Measurements from ENCODE around the gene LRP6. TPM values are rescaled to one million over a fixed set of nuclear protein-coding genes. Genes with fewer than 3 reads are reported as not detected.
A peak's percentile ranks its signal among the peaks of the same experiment; 100 is the strongest.

The LRP6 gene
- total and polyA plus RNA-seq, 11 donors, result 3.7 to 29.6 (median 16.9) TPM

DNA sequence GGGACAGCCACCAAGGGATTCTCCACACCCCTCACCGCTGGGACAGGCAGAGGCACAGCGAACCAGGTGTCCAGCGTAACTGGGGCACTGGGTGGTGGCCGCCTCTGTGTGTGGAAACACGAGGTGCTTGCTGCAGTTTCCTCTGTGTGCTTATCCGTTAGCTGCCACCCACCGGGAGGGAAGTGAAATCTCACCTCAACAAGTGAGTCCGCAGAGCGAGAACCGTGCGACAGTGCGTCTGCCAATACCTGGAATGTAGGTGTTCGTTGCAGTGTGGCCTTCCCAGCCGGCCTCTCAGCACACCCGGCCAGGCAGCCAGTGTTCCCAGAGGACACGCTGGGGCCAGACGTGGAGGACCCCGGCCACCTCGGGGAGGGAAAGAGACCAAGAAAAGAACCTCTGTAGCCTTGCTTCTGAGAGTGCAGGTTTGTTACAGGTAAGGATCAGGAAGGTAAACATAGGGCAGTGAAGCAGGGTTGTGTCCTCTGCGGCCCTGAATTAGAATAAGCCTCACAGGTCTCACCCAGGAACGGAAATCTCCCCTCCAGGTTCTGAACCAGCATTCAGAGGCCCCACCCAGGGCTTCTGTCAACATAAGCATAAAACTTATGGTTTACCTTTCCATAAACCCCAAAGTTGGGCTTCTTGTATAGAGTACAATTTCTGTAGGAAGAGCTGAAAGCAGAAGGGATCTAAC is 194.6 kb downstream of the LRP6 start:
- H3K36me3 ChIP-seq, result no peaks in the 10 kb centered on the region
- H3K9me3 ChIP-seq, result no peaks in the 10 kb centered on the region
- DNase-seq (no peak), ATAC-seq (no peak)
- H3K4me3 ChIP-seq, result peak overlapping the region in 1 of 12 donors; percentile 40
- H3K4me1 ChIP-seq, result peaks cover 0 to 13% (median 0%) of the 10 kb centered on the region in 12 donors
- TF ChIP-seq, protein P1, sequence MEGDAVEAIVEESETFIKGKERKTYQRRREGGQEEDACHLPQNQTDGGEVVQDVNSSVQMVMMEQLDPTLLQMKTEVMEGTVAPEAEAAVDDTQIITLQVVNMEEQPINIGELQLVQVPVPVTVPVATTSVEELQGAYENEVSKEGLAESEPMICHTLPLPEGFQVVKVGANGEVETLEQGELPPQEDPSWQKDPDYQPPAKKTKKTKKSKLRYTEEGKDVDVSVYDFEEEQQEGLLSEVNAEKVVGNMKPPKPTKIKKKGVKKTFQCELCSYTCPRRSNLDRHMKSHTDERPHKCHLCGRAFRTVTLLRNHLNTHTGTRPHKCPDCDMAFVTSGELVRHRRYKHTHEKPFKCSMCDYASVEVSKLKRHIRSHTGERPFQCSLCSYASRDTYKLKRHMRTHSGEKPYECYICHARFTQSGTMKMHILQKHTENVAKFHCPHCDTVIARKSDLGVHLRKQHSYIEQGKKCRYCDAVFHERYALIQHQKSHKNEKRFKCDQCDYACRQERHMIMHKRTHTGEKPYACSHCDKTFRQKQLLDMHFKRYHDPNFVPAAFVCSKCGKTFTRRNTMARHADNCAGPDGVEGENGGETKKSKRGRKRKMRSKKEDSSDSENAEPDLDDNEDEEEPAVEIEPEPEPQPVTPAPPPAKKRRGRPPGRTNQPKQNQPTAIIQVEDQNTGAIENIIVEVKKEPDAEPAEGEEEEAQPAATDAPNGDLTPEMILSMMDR (IDR thresholded peaks at IDR 0.05), result no peak
- no peak for TF ChIP-seq POLR2A (IDR thresholded peaks at IDR 0.05)
- WGBS, 4 donors, result 73 to 82% (median 76%) methylated on average over 16 to 21 of the region's 21 CpGs
- peaks cover 0 to 3% (median 0%) of the 10 kb centered on the region in 9 donors for H3K27me3 ChIP-seq
- no peak overlapping the region for H3K27ac ChIP-seq
- intact Hi-C loops (cut with DNase I), result no loop called here

DNA sequence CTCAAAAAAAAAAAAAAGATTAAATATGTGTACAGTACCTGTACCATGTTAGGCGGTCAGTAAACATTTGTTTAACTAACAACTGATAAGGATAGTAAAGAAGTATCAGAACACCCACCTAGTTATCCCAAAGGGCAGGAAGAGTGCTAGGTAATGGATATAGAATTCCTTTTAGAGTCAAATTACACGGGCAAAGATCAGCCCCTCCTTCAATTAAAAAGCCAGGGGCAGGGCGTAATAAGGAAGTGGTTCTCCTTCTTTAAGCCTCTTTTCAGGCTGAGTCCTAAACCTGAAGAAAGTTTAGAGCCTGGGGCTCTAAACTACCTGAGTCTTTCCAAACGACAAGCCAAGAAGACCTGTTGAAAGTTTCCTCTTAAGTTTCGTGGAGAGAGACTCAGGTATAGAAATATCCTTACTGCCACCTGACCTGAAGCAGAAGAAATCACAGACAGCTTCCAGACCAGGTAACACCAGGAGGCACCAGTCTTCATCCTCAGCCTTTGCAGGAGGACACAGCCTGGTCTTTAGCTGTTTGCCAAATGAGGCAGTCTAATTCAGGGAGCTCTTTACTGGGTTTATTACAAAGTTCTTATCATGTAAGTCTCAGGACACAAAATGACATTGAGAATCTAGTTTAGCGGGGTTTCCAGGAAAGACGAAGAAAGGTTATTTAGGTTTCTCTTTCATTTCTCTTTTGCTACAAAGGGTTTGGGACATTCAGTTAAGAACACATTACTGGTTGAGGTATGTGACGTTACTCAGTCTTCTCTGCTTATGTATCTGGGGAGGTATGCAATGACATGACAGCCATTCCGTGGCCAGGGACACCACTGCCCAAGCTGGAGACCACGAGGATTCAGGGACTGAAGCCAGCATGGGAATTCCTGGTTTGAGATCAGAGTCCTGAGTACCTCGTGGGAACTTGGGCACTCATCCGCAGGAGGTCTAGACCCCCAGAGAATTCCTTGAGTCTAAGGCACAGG is 195.9 kb downstream of the LRP6 start, which contains the start of gene BCL2L14:
Gene BCL2L14 (plus strand): TSS at position 266 of the 983 bp plus-strand sequence. CDS start 8,367 bp downstream, outside the sequence.
- Histone ChIP-seq H3K36me3 (no peaks in the 10 kb centered on the region), H3K4me1 (peaks cover 0 to 13% (median 0%) of the 10 kb centered on the region in 12 donors), H3K27ac (no peak within 1 kb of the TSS), H3K27me3 (peaks cover 0 to 3% (median 0%) of the 10 kb centered on the region in 9 donors), H3K4me3 (peak within 1 kb of the TSS in 1 of 12 donors; percentile 40), H3K9me3 (no peaks in the 10 kb centered on the region)
- DNase-seq (no peak), ATAC-seq (no peak)
- TF ChIP-seq, protein P1 (IDR thresholded peaks at IDR 0.05), result no peak
- no peak for TF ChIP-seq POLR2A (IDR thresholded peaks at IDR 0.05)
- 62 to 76% (median 65%) methylated on average over 12 of the region's 12 CpGs for WGBS, 4 donors
- intact Hi-C loops (cut with DNase I), result no loop called here

DNA sequence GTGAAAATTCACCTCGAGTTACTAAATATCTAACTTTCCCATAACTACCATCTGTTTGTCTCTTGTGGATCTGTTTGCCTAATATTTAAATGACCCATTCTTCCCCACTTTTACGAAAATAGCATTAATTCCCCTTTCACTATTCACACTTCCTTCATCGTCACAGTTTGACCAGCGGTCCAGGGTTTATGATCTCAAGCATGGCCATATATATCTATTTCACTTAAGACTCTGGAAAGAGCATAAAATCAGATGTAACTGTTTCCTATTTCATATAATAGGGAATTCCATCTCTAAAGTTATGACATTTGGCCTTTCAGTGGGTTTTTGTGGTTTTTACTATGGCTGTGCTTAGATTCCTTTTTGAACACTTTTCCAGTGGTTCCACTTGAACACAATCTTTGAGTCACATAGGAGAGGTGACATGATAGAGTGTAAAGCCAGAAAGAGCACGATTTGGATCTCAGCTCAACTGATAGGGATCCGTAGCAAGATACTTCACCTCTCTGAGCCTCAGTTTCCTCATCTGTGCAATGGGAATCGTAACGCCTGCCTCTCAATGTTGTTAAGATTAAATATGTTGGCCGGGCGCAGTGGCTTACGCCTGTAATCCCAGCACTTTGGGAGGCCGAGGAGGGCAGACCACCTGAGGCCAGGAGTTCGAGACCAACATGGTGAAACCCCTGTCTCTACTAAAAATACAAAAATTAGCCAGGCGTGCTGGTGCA is 196.9 kb downstream of the LRP6 start:
- no peak overlapping the region for H3K27ac ChIP-seq
- H3K4me3 ChIP-seq, result no peak overlapping the region
- WGBS, 4 donors, result 91 to 93% (median 92%) methylated on average over 14 of the region's 14 CpGs
- no peak for ATAC-seq
- H3K36me3 ChIP-seq, result no peaks in the 10 kb centered on the region
- peaks cover 0 to 3% (median 0%) of the 10 kb centered on the region in 9 donors for H3K27me3 ChIP-seq
- TF ChIP-seq POLR2A (IDR thresholded peaks at IDR 0.05), result no peak
- TF ChIP-seq, protein P1 (IDR thresholded peaks at IDR 0.05), result no peak
- peaks cover 0 to 13% (median 0%) of the 10 kb centered on the region in 12 donors for H3K4me1 ChIP-seq
- no peaks in the 10 kb centered on the region for H3K9me3 ChIP-seq
- DNase-seq, result no peak
- intact Hi-C loops (cut with DNase I), result no loop called here
